Measurements from ENCODE around the gene ITPKB. TPM values are rescaled to one million over a fixed set of nuclear protein-coding genes. Genes with fewer than 3 reads are reported as not detected.
"Not testable (repeated sequence)": the region's sequence is repeated elsewhere in the genome, so short reads cannot be mapped to it uniquely, and the experiment has no call there.

ITPKB gene
- total and polyA plus RNA-seq, 7 experiments from 2014 or later = 51.7 to 429 (median 177) TPM

DNA sequence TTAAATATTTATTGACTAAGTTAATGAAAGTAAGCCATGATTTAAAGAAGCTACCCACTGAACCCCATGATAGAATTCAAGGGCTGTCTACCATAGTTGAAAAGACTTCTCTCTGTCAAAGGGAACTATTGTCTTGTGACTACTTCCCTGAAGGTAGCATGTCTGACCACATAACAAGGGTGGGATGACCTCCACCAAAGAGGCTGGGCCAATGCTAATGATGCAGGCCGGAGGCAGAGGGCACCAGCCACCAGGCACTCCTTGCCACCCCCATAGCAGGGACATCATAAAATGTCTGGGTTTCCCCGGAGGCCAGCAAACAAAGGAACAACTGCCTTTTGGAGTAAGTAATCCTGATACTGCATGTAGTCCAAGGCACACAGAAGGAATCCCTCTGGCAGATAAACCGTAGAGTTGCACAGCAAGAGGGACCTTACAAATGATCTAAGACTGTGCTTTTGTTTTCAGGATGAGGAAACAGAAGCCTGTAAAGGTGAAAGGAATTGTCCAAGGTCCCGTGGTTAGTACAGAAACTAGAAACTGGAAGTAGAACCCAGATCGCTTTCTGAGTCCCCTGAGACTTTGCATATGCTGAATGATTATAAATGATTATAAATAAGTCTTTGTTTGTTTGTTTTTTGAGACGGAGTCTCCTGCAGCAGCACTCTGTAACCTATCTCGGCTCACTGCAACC, 33.5 kb upstream of the ITPKB start:
- Mint-ChIP-seq H3K27ac (peak overlapping the region in 2 of 9 donors; percentile 81 to 84), H3K27me3 (peaks cover 0 to 7% (median 0%) of the 10 kb centered on the region in 5 donors), H3K4me3 (no peak overlapping the region), H3K36me3 (no peaks in the 10 kb centered on the region), H3K9me3 (no peaks in the 10 kb centered on the region), H3K4me1 (peaks cover 0 to 6% (median 0%) of the 10 kb centered on the region in 7 donors)
- Histone ChIP-seq H3K4me3 (ENCODE audit: low read length) (no peak overlapping the region), H3K9me3 (ENCODE audit: control insufficient read depth in 2 of 3, low read length in 3 of 3) (no peaks in the 10 kb centered on the region), H3K4me1 (ENCODE audit: control insufficient read depth in 2 of 2, insufficient read depth in 2 of 2, low read length in 2 of 2) (no peaks in the 10 kb centered on the region), H3K27me3 (ENCODE audit: control insufficient read depth in 2 of 2, insufficient read depth in 2 of 2, low read length in 2 of 2) (no peaks in the 10 kb centered on the region), H3K36me3 (ENCODE audit: control insufficient read depth in 2 of 3, insufficient read depth in 3 of 3, low read length in 3 of 3) (no peaks in the 10 kb centered on the region), H3K27ac (ENCODE audit: low read depth, low read length) (no peak overlapping the region)
- intact Hi-C loops (cut with micrococcal nuclease) = no loop called here
- POLR2A ChIA-PET = interaction anchor here (1.0 kb wide), 1 partner anchor 28 kb away, joined by 4 read pairs; no protein-coding TSS in a partner anchor
- DNase-seq (no peak), ATAC-seq (no peak)
- CTCF ChIA-PET = interaction anchor here (0.6 kb wide), 1 partner anchor 12 kb away, joined by 3 read pairs; no protein-coding TSS in a partner anchor

DNA sequence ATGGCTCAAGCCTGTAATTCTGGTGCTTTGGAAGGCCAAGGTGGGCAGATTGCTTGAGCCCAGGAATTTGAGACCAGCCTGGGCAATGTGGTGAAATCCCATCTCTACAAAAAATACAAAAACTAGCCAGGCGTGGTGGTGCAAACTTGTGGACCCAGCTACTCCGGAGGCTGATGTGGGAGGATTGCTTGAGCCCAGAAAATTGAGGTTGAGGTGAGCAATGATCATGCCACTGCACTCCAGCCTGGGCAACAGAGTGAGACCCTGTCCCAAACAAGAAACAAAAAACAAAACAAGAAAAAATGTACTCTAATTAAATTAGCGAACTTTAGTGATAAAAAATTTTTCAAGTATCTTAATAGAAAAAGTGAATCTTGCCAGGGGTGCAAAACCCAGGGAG, 28.1 kb upstream of the ITPKB start:
- intact Hi-C loops (cut with micrococcal nuclease); H3K36me3 ChIP-seq (ENCODE audit: control insufficient read depth in 2 of 3, insufficient read depth in 3 of 3, low read length in 3 of 3); H3K9me3 Mint-ChIP-seq; DNase-seq; H3K36me3 Mint-ChIP-seq; H3K27ac ChIP-seq (ENCODE audit: low read depth, low read length); H3K9me3 ChIP-seq (ENCODE audit: control insufficient read depth in 2 of 3, low read length in 3 of 3); H3K4me3 ChIP-seq (ENCODE audit: low read length); H3K27me3 ChIP-seq (ENCODE audit: control insufficient read depth in 2 of 2, insufficient read depth in 2 of 2, low read length in 2 of 2); H3K4me3 Mint-ChIP-seq; CTCF ChIA-PET; ATAC-seq: not testable (repeated sequence)
- Mint-ChIP-seq H3K4me1 (peaks cover 19 to 30% (median 24%) of the 10 kb centered on the region in 7 donors), H3K27me3 (peaks cover 0 to 15% (median 0%) of the 10 kb centered on the region in 5 donors), H3K27ac (peak overlapping the region in 1 of 9 donors; percentile 23)
- peaks cover 3 to 19% of the 10 kb centered on the region in 2 donors for H3K4me1 ChIP-seq (ENCODE audit: control insufficient read depth in 2 of 2, insufficient read depth in 2 of 2, low read length in 2 of 2)
- POLR2A ChIA-PET = interaction anchor here (0.9 kb wide), 1 partner anchor 28 kb away, joined by 5 read pairs; the partner anchor contains the start of gene ITPKB

DNA sequence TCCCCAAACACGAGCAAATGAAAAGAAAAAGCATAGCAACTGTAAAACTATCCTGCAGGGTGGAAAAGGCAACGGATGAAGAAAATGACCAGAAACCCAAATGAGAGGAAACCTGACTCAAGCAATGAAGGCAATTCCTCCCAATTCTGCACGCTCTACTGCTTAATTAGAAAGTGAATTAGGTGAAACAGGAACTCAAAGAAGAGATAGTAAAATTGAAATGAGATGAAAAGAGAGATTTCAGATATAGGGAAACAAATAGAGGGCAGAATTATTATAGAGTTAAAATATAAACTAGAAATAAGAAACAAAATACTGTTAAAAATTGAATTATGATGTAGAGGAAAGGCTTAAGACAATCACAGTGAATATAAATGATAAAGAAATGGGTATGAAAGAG, 27.5 kb upstream of the ITPKB start:
- no peak overlapping the region for H3K27ac ChIP-seq (ENCODE audit: low read depth, low read length)
- no peaks in the 10 kb centered on the region for H3K9me3 ChIP-seq (ENCODE audit: control insufficient read depth in 2 of 3, low read length in 3 of 3)
- CTCF ChIA-PET = no interaction called here
- ATAC-seq = no peak
- peaks cover 18 to 32% (median 26%) of the 10 kb centered on the region in 7 donors for H3K4me1 Mint-ChIP-seq
- no peak overlapping the region for H3K4me3 Mint-ChIP-seq
- H3K4me1 ChIP-seq (ENCODE audit: control insufficient read depth in 2 of 2, insufficient read depth in 2 of 2, low read length in 2 of 2) = peaks cover 3 to 19% of the 10 kb centered on the region in 2 donors
- H3K36me3 Mint-ChIP-seq = no peaks in the 10 kb centered on the region
- H3K4me3 ChIP-seq (ENCODE audit: low read length) = no peak overlapping the region
- peaks cover 0 to 2% (median 0%) of the 10 kb centered on the region in 11 donors for H3K9me3 Mint-ChIP-seq
- POLR2A ChIA-PET = interaction anchor here (0.9 kb wide), 1 partner anchor 27 kb away, joined by 5 read pairs; the partner anchor contains the start of gene ITPKB
- peaks cover 0 to 17% (median 0%) of the 10 kb centered on the region in 5 donors for H3K27me3 Mint-ChIP-seq
- DNase-seq = no peak
- H3K36me3 ChIP-seq (ENCODE audit: control insufficient read depth in 2 of 3, insufficient read depth in 3 of 3, low read length in 3 of 3) = no peaks in the 10 kb centered on the region
- intact Hi-C loops (cut with micrococcal nuclease) = no loop called here
- no peaks in the 10 kb centered on the region for H3K27me3 ChIP-seq (ENCODE audit: control insufficient read depth in 2 of 2, insufficient read depth in 2 of 2, low read length in 2 of 2)
- no peak overlapping the region for H3K27ac Mint-ChIP-seq

DNA sequence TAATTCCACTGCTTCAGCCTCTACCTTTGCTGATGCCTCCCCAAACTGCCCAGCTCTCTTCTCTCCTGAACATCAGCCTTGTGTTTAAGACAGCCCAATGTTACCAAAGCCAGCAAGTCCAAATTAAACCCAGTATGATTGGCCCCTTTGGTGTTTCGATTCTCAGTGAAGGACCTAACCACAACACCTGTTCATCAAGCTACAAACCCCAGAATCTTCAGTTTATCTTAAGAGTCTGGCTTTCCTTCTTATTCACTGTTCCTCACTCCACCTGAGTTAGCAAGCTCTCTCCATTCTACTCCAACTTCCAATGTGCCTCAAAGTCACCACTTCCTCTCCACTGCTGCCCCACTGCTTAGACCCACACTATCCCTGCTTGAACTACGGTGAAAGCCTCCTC, 25.5 kb upstream of the ITPKB start:
- peak overlapping the region in 9 of 10 donors; percentile 3 to 44 (median 25) for H3K4me3 Mint-ChIP-seq
- Histone ChIP-seq H3K4me3 (ENCODE audit: low read length) (no peak overlapping the region), H3K9me3 (ENCODE audit: control insufficient read depth in 2 of 3, low read length in 3 of 3) (no peaks in the 10 kb centered on the region), H3K27ac (ENCODE audit: low read depth, low read length) (no peak overlapping the region), H3K36me3 (ENCODE audit: control insufficient read depth in 2 of 3, insufficient read depth in 3 of 3, low read length in 3 of 3) (no peaks in the 10 kb centered on the region), H3K27me3 (ENCODE audit: control insufficient read depth in 2 of 2, insufficient read depth in 2 of 2, low read length in 2 of 2) (no peaks in the 10 kb centered on the region), H3K4me1 (ENCODE audit: control insufficient read depth in 2 of 2, insufficient read depth in 2 of 2, low read length in 2 of 2) (peaks cover 3 to 19% of the 10 kb centered on the region in 2 donors)
- H3K27me3 Mint-ChIP-seq = peaks cover 0 to 20% (median 0%) of the 10 kb centered on the region in 5 donors
- peak overlapping the region in 7 of 9 donors; percentile 1 to 73 (median 27) for H3K27ac Mint-ChIP-seq
- ChIA-PET POLR2A (interaction anchor here (1.3 kb wide), 1 partner anchor 25 kb away, joined by 5 read pairs; no protein-coding TSS in a partner anchor), CTCF (no interaction called here)
- intact Hi-C loops (cut with micrococcal nuclease) = loop anchor here in 1 of 2 donors (5.0 kb wide), 1 partner anchor 33 kb away; no protein-coding TSS in a partner anchor
- no peak for ATAC-seq
- peaks cover 18 to 32% (median 26%) of the 10 kb centered on the region in 7 donors for H3K4me1 Mint-ChIP-seq
- no peaks in the 10 kb centered on the region for H3K36me3 Mint-ChIP-seq
- no peak for DNase-seq
- H3K9me3 Mint-ChIP-seq = peaks cover 0 to 2% (median 0%) of the 10 kb centered on the region in 11 donors

DNA sequence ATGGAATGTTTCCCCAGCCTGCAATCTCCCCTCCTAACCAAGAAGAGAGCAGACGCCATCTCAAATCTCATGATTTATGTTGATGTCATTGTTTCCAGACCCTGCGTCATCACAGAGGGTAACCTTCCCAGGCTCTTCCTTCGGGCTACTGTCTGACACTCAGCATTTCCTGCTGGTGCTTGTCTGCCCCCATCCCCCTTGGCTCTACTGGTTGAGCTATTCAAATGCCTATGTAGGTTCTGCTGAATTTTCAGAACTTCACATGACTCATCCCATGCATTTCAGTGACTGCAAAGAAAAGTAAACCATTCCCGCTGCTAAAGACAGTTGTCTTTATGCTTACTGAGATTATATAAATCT, 24.8 kb upstream of the ITPKB start:
- Mint-ChIP-seq H3K4me3 (peak overlapping the region in 2 of 10 donors; percentile 9 to 32), H3K36me3 (no peaks in the 10 kb centered on the region), H3K27ac (peak overlapping the region in 2 of 9 donors; percentile 6 to 36), H3K27me3 (peaks cover 0 to 18% (median 0%) of the 10 kb centered on the region in 5 donors), H3K4me1 (peaks cover 18 to 32% (median 26%) of the 10 kb centered on the region in 7 donors), H3K9me3 (peaks cover 0 to 2% (median 0%) of the 10 kb centered on the region in 11 donors)
- intact Hi-C loops (cut with micrococcal nuclease) = loop anchor here in 1 of 2 donors (5.0 kb wide), 1 partner anchor 33 kb away; no protein-coding TSS in a partner anchor
- H3K4me1 ChIP-seq (ENCODE audit: control insufficient read depth in 2 of 2, insufficient read depth in 2 of 2, low read length in 2 of 2) = peaks cover 3 to 19% of the 10 kb centered on the region in 2 donors
- H3K27ac ChIP-seq (ENCODE audit: low read depth, low read length) = no peak overlapping the region
- ChIA-PET POLR2A (interaction anchor here (1.3 kb wide), 1 partner anchor 24 kb away, joined by 5 read pairs; no protein-coding TSS in a partner anchor), CTCF (no interaction called here)
- ATAC-seq = peak; percentile 27
- DNase-seq = peak in 3 of 9 donors; percentile 15 to 47 (median 17)
- no peaks in the 10 kb centered on the region for H3K27me3 ChIP-seq (ENCODE audit: control insufficient read depth in 2 of 2, insufficient read depth in 2 of 2, low read length in 2 of 2)
- no peaks in the 10 kb centered on the region for H3K36me3 ChIP-seq (ENCODE audit: control insufficient read depth in 2 of 3, insufficient read depth in 3 of 3, low read length in 3 of 3)
- H3K9me3 ChIP-seq (ENCODE audit: control insufficient read depth in 2 of 3, low read length in 3 of 3) = no peaks in the 10 kb centered on the region
- H3K4me3 ChIP-seq (ENCODE audit: low read length) = no peak overlapping the region

DNA sequence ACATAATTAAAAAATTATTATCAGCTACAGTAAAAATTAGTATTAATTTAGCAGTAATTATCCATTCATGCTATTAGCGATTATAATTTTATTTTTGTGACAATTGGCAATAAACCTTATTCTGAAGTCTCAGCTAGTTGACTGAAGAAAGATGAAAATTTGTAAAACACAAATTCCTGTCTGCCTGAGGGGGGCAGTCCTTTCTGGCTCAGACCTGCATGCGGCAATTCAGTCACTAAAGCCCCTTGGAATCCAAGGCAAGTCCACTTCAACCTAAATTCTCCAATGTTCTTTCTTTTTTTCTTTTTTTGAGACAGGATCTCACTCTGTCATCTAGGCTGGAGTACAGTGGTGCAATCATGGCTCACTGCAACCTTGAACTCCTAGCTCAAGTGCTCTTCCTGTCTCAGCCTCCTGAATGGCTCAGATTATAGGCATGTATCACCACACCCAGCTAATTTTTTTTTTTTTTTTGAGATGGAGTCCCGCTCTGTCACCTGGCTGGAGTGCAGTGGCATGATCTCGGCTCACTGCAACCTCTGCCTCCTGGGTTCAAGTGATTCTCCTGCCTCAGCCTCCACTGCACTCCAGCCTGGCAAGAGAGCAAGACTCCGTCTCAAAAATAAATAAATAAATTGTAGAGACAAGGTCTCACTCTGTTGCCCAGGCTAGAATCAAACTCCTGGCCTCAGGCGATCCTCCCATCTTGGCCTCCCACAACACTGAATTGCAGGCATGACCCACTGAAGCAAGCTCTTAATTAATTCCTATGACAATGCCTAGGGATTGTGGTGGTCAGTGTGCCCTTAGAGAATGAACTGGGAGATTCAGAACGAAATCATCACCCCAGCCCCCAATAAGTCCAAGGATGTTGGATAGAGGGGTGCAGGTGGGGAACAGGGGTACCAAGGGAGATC, 24.2 kb upstream of the ITPKB start:
- intact Hi-C loops (cut with micrococcal nuclease) = loop anchor here in 1 of 2 donors (5.0 kb wide), 1 partner anchor 34 kb away; no protein-coding TSS in a partner anchor
- ATAC-seq = no peak

More for the DNA sequence above, 24.2 kb upstream of the ITPKB start:
- Histone ChIP-seq H3K4me3 (ENCODE audit: low read length) (no peak overlapping the region), H3K36me3 (ENCODE audit: control insufficient read depth in 2 of 3, insufficient read depth in 3 of 3, low read length in 3 of 3) (no peaks in the 10 kb centered on the region), H3K9me3 (ENCODE audit: control insufficient read depth in 2 of 3, low read length in 3 of 3) (no peaks in the 10 kb centered on the region), H3K27me3 (ENCODE audit: control insufficient read depth in 2 of 2, insufficient read depth in 2 of 2, low read length in 2 of 2) (no peaks in the 10 kb centered on the region), H3K27ac (ENCODE audit: low read depth, low read length) (no peak overlapping the region), H3K4me1 (ENCODE audit: control insufficient read depth in 2 of 2, insufficient read depth in 2 of 2, low read length in 2 of 2) (peaks cover 3 to 19% of the 10 kb centered on the region in 2 donors)
- H3K4me3 Mint-ChIP-seq = peak overlapping the region in 2 of 10 donors; percentile 9 to 32
- H3K36me3 Mint-ChIP-seq = no peaks in the 10 kb centered on the region
- peaks cover 0 to 18% (median 0%) of the 10 kb centered on the region in 5 donors for H3K27me3 Mint-ChIP-seq
- no peak for DNase-seq
- peak overlapping the region in 1 of 9 donors; percentile 36 for H3K27ac Mint-ChIP-seq
- peaks cover 0 to 2% (median 0%) of the 10 kb centered on the region in 11 donors for H3K9me3 Mint-ChIP-seq
- POLR2A ChIA-PET = interaction anchor here (0.6 to 1.3 kb wide), 2 partner anchors 23 to 31 kb away, joined by 3 to 5 read pairs; no protein-coding TSS in a partner anchor
- peaks cover 18 to 32% (median 26%) of the 10 kb centered on the region in 7 donors for H3K4me1 Mint-ChIP-seq
- CTCF ChIA-PET = no interaction called here

Measured in naive thymus-derived CD4-positive, alpha-beta T cell (primary cell).